Fibroblast of peridontal ligament (primary cell): ENCODE results near the gene GSK3A.

Experiments
- DNase-seq: peaks from one replicate; pipeline ENCODE4 v3.0.0-alpha.2; 2010; ENCODE audit errors: extremely low read depth

The GSK3A gene

GRCh38 chr19:42248270-42249148 lies 6.1 kb upstream of the GSK3A start:
- DNase-seq, result no peak

GRCh38 chr19:42247640-42248199 lies 5.3 kb upstream of the GSK3A start:
- DNase-seq, result no peak

GRCh38 chr19:42246922-42247639 lies 4.7 kb upstream of the GSK3A start:
- DNase-seq, result peak; percentile 65

GRCh38 chr19:42246143-42246921 lies 3.9 kb upstream of the GSK3A start:
- DNase-seq, result peak; percentile 84

- no peak for DNase-seq
These were observed 2.8 kb upstream of the GSK3A start for GRCh38 chr19:42245231-42245630.

- DNase-seq, result peak; percentile 91
These were observed 2.2 kb upstream of the GSK3A start for GRCh38 chr19:42244347-42245220.

- no peak for DNase-seq
These were observed 312 bp downstream of the GSK3A start for GRCh38 chr19:42242069-42242511.

- DNase-seq, result no peak
These were observed 1.1 kb downstream of the GSK3A start for GRCh38 chr19:42241279-42241678.

- no peak for DNase-seq
These were observed 2.7 kb downstream of the GSK3A start for GRCh38 chr19:42239544-42240220.

- DNase-seq, result no peak
These were observed 7.2 kb downstream of the GSK3A start for GRCh38 chr19:42235181-42235580.

- no peak for DNase-seq
These were observed 8.0 kb downstream of the GSK3A start for GRCh38 chr19:42234364-42234763.

GRCh38 chr19:42233678-42234292 lies 8.6 kb downstream of the GSK3A start:
- DNase-seq, result no peak

- no peak for DNase-seq
These were observed 9.3 kb downstream of the GSK3A start for GRCh38 chr19:42233106-42233505.

GRCh38 chr19:42232435-42232834 lies 10.0 kb downstream of the GSK3A start:
- DNase-seq, result no peak

- DNase-seq, result no peak
These were observed 11.8 kb downstream of the GSK3A start for GRCh38 chr19:42230571-42230970.

GRCh38 chr19:42229855-42230351 lies 12.5 kb downstream of the GSK3A start:
- peak; percentile 42 for DNase-seq

- no peak for DNase-seq
These were observed 13.0 kb downstream of the GSK3A start for GRCh38 chr19:42229301-42229854.

GRCh38 chr19:42228641-42229040 lies 13.8 kb downstream of the GSK3A start:
- DNase-seq, result no peak

GRCh38 chr19:42226886-42227285 lies 15.5 kb downstream of the GSK3A start:
- DNase-seq, result no peak
